ENCODE results near the gene INTS11.

INTS11 gene

DNA sequence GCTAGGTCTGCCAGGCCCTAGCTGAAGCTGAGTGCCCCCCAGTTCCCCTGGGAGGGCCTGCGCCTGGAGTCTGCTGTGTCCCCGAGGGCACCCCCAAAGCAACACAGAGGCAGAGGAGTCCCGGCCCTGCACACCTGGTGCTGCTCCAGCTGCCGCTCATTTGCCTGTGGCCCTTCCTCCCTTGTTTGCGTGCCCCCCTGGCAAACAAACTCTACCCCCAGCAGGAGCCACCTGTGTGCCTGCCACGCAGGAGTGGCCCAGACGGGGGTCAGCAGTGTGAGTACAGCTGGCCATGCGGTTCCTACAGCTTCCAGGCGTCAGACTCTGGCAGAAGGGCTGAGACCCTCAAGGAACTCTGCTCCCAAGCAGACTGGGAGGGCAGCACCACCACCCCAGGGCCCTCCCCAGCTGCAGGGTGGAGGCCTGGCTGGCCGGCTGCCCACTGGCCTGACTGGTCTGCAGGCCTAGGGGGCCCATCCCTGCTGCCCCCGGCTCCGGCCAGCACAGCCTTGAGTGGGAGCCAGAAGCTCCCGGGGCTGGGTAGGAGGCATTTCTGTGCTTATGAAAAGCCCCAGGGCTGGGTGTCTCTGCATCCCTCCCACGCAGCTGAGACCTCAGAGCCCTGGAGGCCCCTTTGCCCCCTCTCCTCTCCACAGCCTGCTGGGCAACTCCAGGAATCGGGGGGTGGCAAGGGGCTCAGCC is 6.1 kb upstream of the INTS11 start:
- Histone ChIP-seq H4K12ac (ENCODE audit: low read depth, low read length) (no peak overlapping the region), H2BK120ac (ENCODE audit: insufficient read depth, low read length, poor library complexity) (no peak overlapping the region), H3K36me3 (ENCODE audit: control insufficient read depth in 1 of 2, insufficient read depth in 2 of 2, low read length in 2 of 2) (peaks cover 22 to 25% of the 10 kb centered on the region in 2 experiments), H3K4me1 (ENCODE audit: control insufficient read depth in 1 of 2, insufficient read depth in 2 of 2, low read length in 2 of 2) (peaks cover 3 to 5% of the 10 kb centered on the region in 2 experiments), H3K9me3 (ENCODE audit: insufficient read depth, low read depth, low read length) (peaks cover 12% of the 10 kb centered on the region), H3K79me1 (ENCODE audit: low read length) (no peaks in the 10 kb centered on the region), H2AFZ (ENCODE audit: insufficient read depth, low read length, poor library complexity) (no peak overlapping the region), H4K8ac (ENCODE audit: low read depth, low read length) (no peak overlapping the region), H2AK5ac (ENCODE audit: low read length) (no peak overlapping the region), H3K4ac (ENCODE audit: low read depth, low read length) (no peak overlapping the region), H3K27me3 (ENCODE audit: insufficient read depth, low read length) (no peaks in the 10 kb centered on the region), H3K27ac (ENCODE audit: low read depth, low read length) (no peak overlapping the region), H2BK5ac (ENCODE audit: low read depth, low read length, poor library complexity) (no peak overlapping the region), H4K91ac (ENCODE audit: low read depth, low read length) (no peak overlapping the region), H3K79me2 (ENCODE audit: control insufficient read depth, insufficient read depth, low read length, poor library complexity) (peaks cover 1% of the 10 kb centered on the region), H3K23ac (ENCODE audit: low read length) (no peak overlapping the region), H3K4me2 (ENCODE audit: low read length) (no peak overlapping the region), H3K18ac (ENCODE audit: low read length) (no peak overlapping the region), H3K4me3 (ENCODE audit: low read depth, low read length) (no peak overlapping the region), H3K14ac (ENCODE audit: low read length) (no peak overlapping the region), H2BK12ac (ENCODE audit: low read length) (no peak overlapping the region), H3K9ac (ENCODE audit: low read length) (no peak overlapping the region)
- no peak for DNase-seq
- WGBS (ENCODE audit: extremely low coverage, insufficient coverage, insufficient read length) = no CpG with 5 or more reads among the region's 15 CpGs

DNA sequence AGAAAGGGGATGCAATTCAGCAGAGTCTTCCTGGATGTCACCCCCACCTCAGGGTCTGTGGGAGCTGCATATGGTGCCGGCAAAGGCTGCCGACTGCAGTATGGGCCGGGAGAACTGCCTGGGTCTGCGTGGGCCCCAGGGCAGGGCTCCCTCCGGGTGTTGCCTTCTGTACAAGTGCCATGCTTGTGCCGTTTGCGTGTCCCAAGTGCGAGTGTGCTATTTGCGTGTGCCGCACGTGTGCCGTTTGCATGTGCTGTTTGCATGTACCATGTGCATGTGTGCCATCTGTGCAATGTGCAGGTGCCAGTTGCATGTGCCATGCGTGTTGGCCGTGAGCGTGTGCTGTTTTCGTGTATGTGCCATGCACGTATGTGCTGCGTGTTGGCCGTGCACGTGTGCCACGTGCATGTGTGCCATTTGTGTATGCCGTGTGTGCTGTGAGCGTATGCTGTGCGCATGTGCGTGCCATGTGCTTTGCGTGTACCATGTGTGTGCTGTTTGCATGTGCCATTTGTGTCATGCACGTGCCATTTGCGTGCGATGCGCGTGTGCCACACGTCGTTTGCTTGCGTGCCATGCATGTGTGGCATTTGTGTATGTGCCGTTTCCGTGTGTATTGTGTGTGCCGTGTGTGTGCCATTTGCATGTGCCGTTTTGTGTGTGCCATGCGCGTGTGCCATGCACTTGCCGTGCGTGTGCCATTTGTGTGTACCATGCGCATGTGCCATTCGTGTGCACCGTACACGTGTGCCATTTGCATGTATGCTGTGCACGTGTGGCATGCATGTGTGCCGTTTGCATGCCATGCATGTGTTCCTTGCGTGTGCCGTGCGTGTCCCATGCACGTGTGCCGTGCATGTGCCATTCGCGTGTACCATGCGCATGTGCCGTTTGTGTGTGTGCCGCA is 5.1 kb upstream of the INTS11 start:
- Histone ChIP-seq H3K23ac (ENCODE audit: low read length) (peak overlapping the region; percentile 50), H3K9me3 (ENCODE audit: insufficient read depth, low read depth, low read length) (peaks cover 16% of the 10 kb centered on the region), H4K91ac (ENCODE audit: low read depth, low read length) (no peak overlapping the region), H3K4ac (ENCODE audit: low read depth, low read length) (no peak overlapping the region), H3K27me3 (ENCODE audit: insufficient read depth, low read length) (no peaks in the 10 kb centered on the region), H2BK5ac (ENCODE audit: low read depth, low read length, poor library complexity) (no peak overlapping the region), H2AFZ (ENCODE audit: insufficient read depth, low read length, poor library complexity) (no peak overlapping the region), H3K14ac (ENCODE audit: low read length) (no peak overlapping the region), H3K4me1 (ENCODE audit: control insufficient read depth in 1 of 2, insufficient read depth in 2 of 2, low read length in 2 of 2) (peaks cover 9 to 10% of the 10 kb centered on the region in 2 experiments), H2AK5ac (ENCODE audit: low read length) (no peak overlapping the region), H2BK12ac (ENCODE audit: low read length) (no peak overlapping the region), H3K9ac (ENCODE audit: low read length) (no peak overlapping the region), H2BK120ac (ENCODE audit: insufficient read depth, low read length, poor library complexity) (no peak overlapping the region), H3K4me3 (ENCODE audit: low read depth, low read length) (peak overlapping the region; percentile 34), H3K27ac (ENCODE audit: low read depth, low read length) (no peak overlapping the region), H3K4me2 (ENCODE audit: low read length) (no peak overlapping the region), H3K18ac (ENCODE audit: low read length) (no peak overlapping the region), H4K12ac (ENCODE audit: low read depth, low read length) (no peak overlapping the region), H3K79me1 (ENCODE audit: low read length) (peaks cover 6% of the 10 kb centered on the region), H3K36me3 (ENCODE audit: control insufficient read depth in 1 of 2, insufficient read depth in 2 of 2, low read length in 2 of 2) (peaks cover 18 to 19% of the 10 kb centered on the region in 2 experiments), H4K8ac (ENCODE audit: low read depth, low read length) (no peak overlapping the region), H3K79me2 (ENCODE audit: control insufficient read depth, insufficient read depth, low read length, poor library complexity) (peaks cover 9% of the 10 kb centered on the region)
- no CpG with 5 or more reads among the region's 58 CpGs for WGBS (ENCODE audit: extremely low coverage, insufficient coverage, insufficient read length)
- no peak for DNase-seq

DNA sequence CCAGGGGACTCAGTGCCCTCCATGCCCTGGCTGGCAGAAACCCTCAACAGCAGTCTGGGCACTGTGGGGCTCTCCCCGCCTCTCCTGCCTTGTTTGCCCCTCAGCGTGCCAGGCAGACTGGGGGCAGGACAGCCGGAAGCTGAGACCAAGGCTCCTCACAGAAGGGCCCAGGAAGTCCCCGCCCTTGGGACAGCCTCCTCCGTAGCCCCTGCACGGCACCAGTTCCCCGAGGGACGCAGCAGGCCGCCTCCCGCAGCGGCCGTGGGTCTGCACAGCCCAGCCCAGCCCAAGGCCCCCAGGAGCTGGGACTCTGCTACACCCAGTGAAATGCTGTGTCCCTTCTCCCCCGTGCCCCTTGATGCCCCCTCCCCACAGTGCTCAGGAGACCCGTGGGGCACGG is 3.8 kb upstream of the INTS11 start:
- Histone ChIP-seq H2BK12ac (ENCODE audit: low read length) (no peak overlapping the region), H2BK5ac (ENCODE audit: low read depth, low read length, poor library complexity) (no peak overlapping the region), H3K14ac (ENCODE audit: low read length) (no peak overlapping the region), H4K8ac (ENCODE audit: low read depth, low read length) (no peak overlapping the region), H3K79me1 (ENCODE audit: low read length) (peaks cover 9% of the 10 kb centered on the region), H3K27me3 (ENCODE audit: insufficient read depth, low read length) (no peaks in the 10 kb centered on the region), H2AK5ac (ENCODE audit: low read length) (no peak overlapping the region), H2AFZ (ENCODE audit: insufficient read depth, low read length, poor library complexity) (no peak overlapping the region), H3K27ac (ENCODE audit: low read depth, low read length) (no peak overlapping the region), H3K4me2 (ENCODE audit: low read length) (no peak overlapping the region), H3K79me2 (ENCODE audit: control insufficient read depth, insufficient read depth, low read length, poor library complexity) (peaks cover 17% of the 10 kb centered on the region), H3K9ac (ENCODE audit: low read length) (no peak overlapping the region), H3K4me3 (ENCODE audit: low read depth, low read length) (no peak overlapping the region), H4K12ac (ENCODE audit: low read depth, low read length) (no peak overlapping the region), H3K36me3 (ENCODE audit: control insufficient read depth in 1 of 2, insufficient read depth in 2 of 2, low read length in 2 of 2) (peaks cover 16 to 18% of the 10 kb centered on the region in 2 experiments), H3K9me3 (ENCODE audit: insufficient read depth, low read depth, low read length) (peaks cover 16% of the 10 kb centered on the region), H3K4ac (ENCODE audit: low read depth, low read length) (no peak overlapping the region), H3K18ac (ENCODE audit: low read length) (no peak overlapping the region), H2BK120ac (ENCODE audit: insufficient read depth, low read length, poor library complexity) (no peak overlapping the region), H3K4me1 (ENCODE audit: control insufficient read depth in 1 of 2, insufficient read depth in 2 of 2, low read length in 2 of 2) (peaks cover 12% of the 10 kb centered on the region in 2 experiments), H3K23ac (ENCODE audit: low read length) (no peak overlapping the region), H4K91ac (ENCODE audit: low read depth, low read length) (no peak overlapping the region)
- WGBS (ENCODE audit: extremely low coverage, insufficient coverage, insufficient read length) = no CpG with 5 or more reads among the region's 15 CpGs
- no peak for DNase-seq

DNA sequence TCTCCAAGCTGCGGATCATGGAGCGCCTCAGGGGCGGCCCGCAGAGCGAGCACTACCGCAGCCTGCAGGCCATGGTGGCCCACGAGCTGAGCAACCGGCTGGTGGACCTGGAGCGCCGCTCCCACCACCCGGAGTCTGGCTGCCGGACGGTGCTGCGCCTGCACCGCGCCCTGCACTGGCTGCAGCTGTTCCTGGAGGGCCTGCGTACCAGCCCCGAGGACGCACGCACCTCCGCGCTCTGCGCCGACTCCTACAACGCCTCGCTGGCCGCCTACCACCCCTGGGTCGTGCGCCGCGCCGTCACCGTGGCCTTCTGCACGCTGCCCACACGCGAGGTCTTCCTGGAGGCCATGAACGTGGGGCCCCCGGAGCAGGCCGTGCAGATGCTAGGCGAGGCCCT is 2.8 kb upstream of the INTS11 start:
- no peak overlapping the region for H2AK5ac ChIP-seq (ENCODE audit: low read length)

More for the DNA sequence above, 2.8 kb upstream of the INTS11 start:
- no peak overlapping the region for H4K91ac ChIP-seq (ENCODE audit: low read depth, low read length)
- H3K4ac ChIP-seq (ENCODE audit: low read depth, low read length) = no peak overlapping the region
- no CpG with 5 or more reads among the region's 40 CpGs for WGBS (ENCODE audit: extremely low coverage, insufficient coverage, insufficient read length)
- no peak overlapping the region for H3K27ac ChIP-seq (ENCODE audit: low read depth, low read length)
- no peak overlapping the region for H3K4me2 ChIP-seq (ENCODE audit: low read length)
- H4K12ac ChIP-seq (ENCODE audit: low read depth, low read length) = no peak overlapping the region
- no peak overlapping the region for H3K14ac ChIP-seq (ENCODE audit: low read length)
- H3K79me1 ChIP-seq (ENCODE audit: low read length) = peaks cover 9% of the 10 kb centered on the region
- peaks cover 20% of the 10 kb centered on the region in 2 experiments for H3K36me3 ChIP-seq (ENCODE audit: control insufficient read depth in 1 of 2, insufficient read depth in 2 of 2, low read length in 2 of 2)
- peaks cover 13% of the 10 kb centered on the region for H3K9me3 ChIP-seq (ENCODE audit: insufficient read depth, low read depth, low read length)
- no peak for DNase-seq
- no peak overlapping the region for H2BK12ac ChIP-seq (ENCODE audit: low read length)
- no peak overlapping the region for H2BK5ac ChIP-seq (ENCODE audit: low read depth, low read length, poor library complexity)
- H3K27me3 ChIP-seq (ENCODE audit: insufficient read depth, low read length) = no peaks in the 10 kb centered on the region
- H3K9ac ChIP-seq (ENCODE audit: low read length) = no peak overlapping the region
- no peak overlapping the region for H3K18ac ChIP-seq (ENCODE audit: low read length)
- H3K79me2 ChIP-seq (ENCODE audit: control insufficient read depth, insufficient read depth, low read length, poor library complexity) = peaks cover 23% of the 10 kb centered on the region
- H3K4me1 ChIP-seq (ENCODE audit: control insufficient read depth in 1 of 2, insufficient read depth in 2 of 2, low read length in 2 of 2) = peaks cover 12% of the 10 kb centered on the region in 2 experiments
- H3K23ac ChIP-seq (ENCODE audit: low read length) = no peak overlapping the region
- no peak overlapping the region for H2BK120ac ChIP-seq (ENCODE audit: insufficient read depth, low read length, poor library complexity)
- H3K4me3 ChIP-seq (ENCODE audit: low read depth, low read length) = no peak overlapping the region
- H2AFZ ChIP-seq (ENCODE audit: insufficient read depth, low read length, poor library complexity) = no peak overlapping the region
- H4K8ac ChIP-seq (ENCODE audit: low read depth, low read length) = no peak overlapping the region
